NCI-H345 treated with DMSO at 0.1 percent for 48 hours (cell line): ENCODE results near the gene ACVRL1.

ENCODE experiments used
- DNase-seq: peaks from one replicate; lab custom pipeline; 2025; ENCODE audit not compliant: unreplicated experiment; lab: John Stamatoyannopoulos, UW

Gene ACVRL1

GRCh38 chr12:51896236-51896635 is 11.1 kb upstream of the ACVRL1 start:
- no peak for DNase-seq

GRCh38 chr12:51897181-51897580 is 10.1 kb upstream of the ACVRL1 start:
- DNase-seq: no peak

- no peak for DNase-seq
Observed at GRCh38 chr12:51898506-51898905, 8.8 kb upstream of the ACVRL1 start.

- no peak for DNase-seq
Observed at GRCh38 chr12:51898937-51899336, 8.4 kb upstream of the ACVRL1 start.

- DNase-seq: no peak
Observed at GRCh38 chr12:51900323-51900889, 6.9 kb upstream of the ACVRL1 start.

GRCh38 chr12:51901121-51901817 is 6.0 kb upstream of the ACVRL1 start:
- no peak for DNase-seq

- DNase-seq: no peak
Observed at GRCh38 chr12:51901881-51902280, 5.4 kb upstream of the ACVRL1 start.

GRCh38 chr12:51904951-51905470 is 2.3 kb upstream of the ACVRL1 start:
- no peak for DNase-seq

GRCh38 chr12:51905471-51906429 is 1.6 kb upstream of the ACVRL1 start:
- no peak for DNase-seq

- DNase-seq: no peak
Observed at GRCh38 chr12:51906430-51907082, 748 bp upstream of the ACVRL1 start.

- DNase-seq: no peak
Observed at GRCh38 chr12:51907856-51908425, 637 bp downstream of the ACVRL1 start.

- DNase-seq: no peak
Observed at GRCh38 chr12:51908876-51909592, 1.7 kb downstream of the ACVRL1 start.

- no peak for DNase-seq
Observed at GRCh38 chr12:51910168-51910567, 2.9 kb downstream of the ACVRL1 start.

- no peak for DNase-seq
Observed at GRCh38 chr12:51910691-51911090, 3.4 kb downstream of the ACVRL1 start.

GRCh38 chr12:51911307-51911706 is 4.0 kb downstream of the ACVRL1 start:
- DNase-seq: no peak

- DNase-seq: no peak
Observed at GRCh38 chr12:51911788-51912711, 4.7 kb downstream of the ACVRL1 start.

- DNase-seq: no peak
Observed at GRCh38 chr12:51913071-51914033, 6.0 kb downstream of the ACVRL1 start.
